ENCODE data around the gene UQCRHL. TPM values are rescaled to one million over a fixed set of nuclear protein-coding genes. Genes with fewer than 3 reads are reported as not detected.

The UQCRHL gene
- total and polyA plus RNA-seq, 2 of the 4 experiments (the other 2 are of a cell fraction): 1.4 to 2.4 TPM

GRCh38 chr1:15833069-15833679 is 25.7 kb upstream of the UQCRHL start:
- peak overlapping the region; percentile 21 for H2AFZ ChIP-seq (replicated peaks; ENCODE audit: low read length, poor library complexity)
- peak overlapping the region; percentile 75 for H2AK9ac ChIP-seq (replicated peaks; ENCODE audit: low read depth, low read length, poor library complexity)
- ChIA-PET POLR2A (ENCODE audit: unreplicated experiment) (interaction anchor here (0.6 kb wide), 2 partner anchors 17 to 97 kb away, joined by 8 to 21 read pairs; no protein-coding TSS in a partner anchor), CTCF (interaction anchor here (1.3 kb wide), 1 partner anchor 18 kb away, joined by 6 read pairs; no protein-coding TSS in a partner anchor)
- H2AK5ac ChIP-seq (ENCODE audit: low read depth, low read length): peak overlapping the region; percentile 7; the same call in 1 of the 2 replicates
- H4K20me1 ChIP-seq (ENCODE audit: insufficient read depth, low read length): no peaks in the 10 kb centered on the region
- H3K36me3 ChIP-seq (ENCODE audit: control insufficient read depth, insufficient read depth, low read length): no peaks in the 10 kb centered on the region
- no peaks in the 10 kb centered on the region for H3K27me3 ChIP-seq (ENCODE audit: control insufficient read depth, insufficient read depth, low read length)
- H3K9me3 ChIP-seq (ENCODE audit: control insufficient read depth, insufficient read depth, low read length): no peaks in the 10 kb centered on the region
- no peaks in the 10 kb centered on the region; the same call in 1 of the 2 replicates for H3K9me1 ChIP-seq (ENCODE audit: insufficient read depth, low read length)
- no peak overlapping the region for H4K5ac ChIP-seq (ENCODE audit: low read depth, low read length)
- H3K4me2 ChIP-seq (ENCODE audit: low read depth, low read length): peak overlapping the region; percentile 69
- H2BK120ac ChIP-seq (ENCODE audit: low read depth, low read length): no peak overlapping the region
- no peak for ATAC-seq (ENCODE audit: low read depth)
- H3K9ac ChIP-seq (ENCODE audit: low read depth, low read length): no peak overlapping the region
- peaks cover 5 to 24% of the 10 kb centered on the region in 2 experiments; a peak in 3 of 4 replicates for H3K79me1 ChIP-seq (ENCODE audit: low read depth in 1 of 2, low read length in 2 of 2)
- H3K4me1 ChIP-seq (ENCODE audit: control insufficient read depth, insufficient read depth, low read length): peaks cover 2% of the 10 kb centered on the region; the same call in 1 of the 2 replicates
- intact Hi-C loops (cut with micrococcal nuclease) (no loop called here), in situ Hi-C loops (cut with MboI; ENCODE audit: low sequenced_read_pairs) (no loop called here), dilution Hi-C loops (cut with HindIII; ENCODE audit: low sequenced_read_pairs, unreplicated experiment) (no loop called here)
- WGBS, 2 experiments (ENCODE audit: extremely low coverage in 2 of 2, insufficient read length in 1 of 2): 85% methylated on average over 10 of the region's 24 CpGs; no CpG with 5 or more reads in 1 of the 2 experiments
- H2BK20ac ChIP-seq (ENCODE audit: low read depth, low read length): no peak overlapping the region
- DNase-seq: no peak
- no peak overlapping the region for H3K18ac ChIP-seq (ENCODE audit: low read depth, low read length)
- no peak overlapping the region for H3K14ac ChIP-seq (replicated peaks; ENCODE audit: low read depth, low read length)
- H3K56ac ChIP-seq (ENCODE audit: extremely low read depth, insufficient read depth, low read length): no peak overlapping the region
- TF ChIP-seq USF2 (IDR thresholded peaks at IDR 0.05; ENCODE audit: low read depth, low read length): no peak
- no peak for TF ChIP-seq RAD21 (IDR thresholded peaks at IDR 0.05; ENCODE audit: low read length)
- TF ChIP-seq POLR2A (IDR thresholded peaks at IDR 0.05; ENCODE audit: low read depth, low read length): no peak
- TF ChIP-seq FOS (IDR thresholded peaks at IDR 0.05; ENCODE audit: low read depth, low read length): no peak
- TF ChIP-seq MAFK (IDR thresholded peaks at IDR 0.05; ENCODE audit: low read depth, low read length): no peak
- no peak for TF ChIP-seq MAZ (IDR thresholded peaks at IDR 0.05; ENCODE audit: borderline replicate concordance, low read depth, low read length)
- TF ChIP-seq RCOR1 (IDR thresholded peaks at IDR 0.05; ENCODE audit: insufficient replicate concordance, low read length): no peak
- H2BK5ac ChIP-seq (ENCODE audit: low read depth, low read length, poor library complexity, severe bottlenecking): no peak overlapping the region
- no TSS peak for BruUV-seq (replicated peaks)
- peak overlapping the region in 1 of 2 experiments; percentile 39; a peak in 1 of 4 replicates for H4K8ac ChIP-seq (ENCODE audit: low read depth in 2 of 2, low read length in 2 of 2)
- peak overlapping the region; percentile 23 for H3K4ac ChIP-seq (ENCODE audit: low read depth, low read length)
- H3K4me3 ChIP-seq (ENCODE audit: insufficient read depth, low read depth, low read length): no peak overlapping the region; the same call in 1 of the 2 replicates
- no peak overlapping the region for H3K27ac ChIP-seq (ENCODE audit: insufficient read depth, low read length)
- H2BK15ac ChIP-seq (ENCODE audit: low read depth, low read length): no peak overlapping the region
- H4K91ac ChIP-seq (ENCODE audit: insufficient read depth, low read depth, low read length): no peak overlapping the region
- no peak overlapping the region for H3K23ac ChIP-seq (ENCODE audit: low read depth, low read length)

Data from IMR-90 (cell line).